K562 (cell line): ENCODE results near the gene MCCC1. TPM values are rescaled to one million over a fixed set of nuclear protein-coding genes. Genes with fewer than 3 reads are reported as not detected.

Source experiments
- ATAC-seq: fragments of 200-7000 bp; cut with Tn5 transposase; 3 replicates; pipeline ENCODE4 v1.9.1; 2020; ENCODE audit warnings: moderate library complexity
- BruUV-seq: library from RNA; stranded (reverse); fragments of 400-500 nt; replicated peaks from 2 replicates; lab custom pipeline; 2021; lab: Mats Ljungman, UMichigan
- CTCF ChIA-PET: fragments of 300-600 bp; formaldehyde crosslinking; extraction: SDS; loops from one replicate; lab custom pipeline; 2021; ENCODE audit warnings: low intra/inter-chr PET ratio; lab: Yijun Ruan, JAX
- POLR2A ChIA-PET: fragments of 300-600, 350-650 bp; sonication (Branson Sonifier 250); formaldehyde crosslinking; extraction: SDS; loops from one replicate; lab custom pipeline; 2021; ENCODE audit warnings: antibody characterized with exemption, inconsistent platforms; lab: Yijun Ruan, JAX
- DNase-seq, 4 experiments: peaks; one replicate each; pipeline versions ENCODE4 v3.0.0 to v3.0.0-alpha.2; 2011 to 2018; ENCODE audit warnings: low spot score in 3 of 4, mixed read lengths in 3 of 4; ENCODE audit errors: extremely low read depth in 1 of 4
- FAIRE-seq: peaks from 2 replicates; lab custom pipeline; 2011; peaks lifted over from hg19 to GRCh38; lab: Jason Lieb, UNC
- H2AFZ ChIP-seq: 2 replicates; pipeline ENCODE4 v1.6.0; 2011; ENCODE audit warnings: low read depth, low read length, control low read depth, inconsistent platforms
- H3K27ac ChIP-seq: fragments of 200-600 bp; 3 replicates; pipeline ENCODE4 v1.8.0; 2011; ENCODE audit warnings: low read depth, mild to moderate bottlenecking, control low read depth, inconsistent platforms, low read length, moderate library complexity, mixed read lengths; ENCODE audit errors: extremely low read depth
- H3K27me3 ChIP-seq, 2 experiments: fragments of 300-600 bp in 1 of 2; 2 replicates in 1 of 2; 3 replicates in 1 of 2; pipeline versions ENCODE4 v1.6.0 to v1.8.0; 2011; ENCODE audit warnings: inconsistent platforms in 2 of 2, low read length in 2 of 2, mild to moderate bottlenecking in 1 of 2, mixed read lengths in 1 of 2, moderate library complexity in 1 of 2; ENCODE audit not compliant: control insufficient read depth in 2 of 2, insufficient read depth in 2 of 2
- H3K36me3 ChIP-seq: fragments of 300-600 bp; 3 replicates; pipeline ENCODE4 v1.8.0; 2011; ENCODE audit warnings: mild to moderate bottlenecking, low read length, inconsistent platforms; ENCODE audit not compliant: control insufficient read depth, insufficient read depth
- H3K4me1 ChIP-seq, 2 experiments: fragments of 200-600 bp in 1 of 2; replicated peaks in 1 of 2; 2 replicates in 1 of 2; 3 replicates in 1 of 2; pipeline versions ENCODE4 v1.5.1 to v1.8.0; 2011; ENCODE audit warnings: inconsistent platforms in 2 of 2, low read length in 2 of 2, mild to moderate bottlenecking in 1 of 2, mixed read lengths in 1 of 2, moderate library complexity in 1 of 2; ENCODE audit not compliant: control insufficient read depth in 2 of 2, insufficient read depth in 2 of 2
- H3K4me2 ChIP-seq: 2 replicates; pipeline ENCODE4 v1.6.1; 2011; ENCODE audit warnings: low read length, control low read depth, inconsistent platforms, mixed read lengths; ENCODE audit not compliant: insufficient read depth
- H3K4me3 ChIP-seq: fragments of 200-600 bp; sonication (generic), shearing (Covaris generic); 2 replicates; pipeline ENCODE4 v1.5.1; 2016; ENCODE audit warnings: control low read depth, inconsistent platforms
- H3K79me2 ChIP-seq: fragments of 200-600 bp; 3 replicates; pipeline ENCODE4 v1.8.0; 2011; ENCODE audit warnings: low read length, inconsistent platforms; ENCODE audit not compliant: control insufficient read depth, insufficient read depth
- H3K9ac ChIP-seq, 2 experiments: 2 replicates each; pipeline versions ENCODE4 v1.6.0 to v1.6.1; 2011; ENCODE audit warnings: low read depth in 2 of 2, low read length in 2 of 2, control low read depth in 1 of 2, inconsistent platforms in 1 of 2, mild to moderate bottlenecking in 1 of 2, mixed read lengths in 1 of 2; ENCODE audit not compliant: insufficient read depth in 1 of 2
- H3K9me1 ChIP-seq: one replicate; pipeline ENCODE4 v1.6.0; 2011; ENCODE audit warnings: inconsistent platforms, mild to moderate bottlenecking, low read length, moderate library complexity; ENCODE audit not compliant: control insufficient read depth, insufficient read depth
- H3K9me3 ChIP-seq: replicated peaks from 2 replicates; pipeline ENCODE4 v1.5.1; 2011; ENCODE audit warnings: low read depth, low read length, inconsistent platforms; ENCODE audit not compliant: control insufficient read depth, insufficient read depth
- H4K20me1 ChIP-seq: replicated peaks from 2 replicates; pipeline ENCODE4 v1.6.1; 2011; ENCODE audit warnings: low read length, inconsistent platforms, mixed read lengths; ENCODE audit not compliant: control insufficient read depth, insufficient read depth
- BMI1 ChIP-seq: fragments of 150-350 bp; IDR thresholded peaks from 2 replicates; pipeline ENCODE4 v1.6.1; 2014; ENCODE audit warnings: low read length
- BRCA1 ChIP-seq, 2 experiments: fragments of 450-650 bp in 1 of 2; sonication (generic) in 1 of 2; formaldehyde crosslinking in 1 of 2; IDR thresholded peaks; 2 replicates each; pipeline versions ENCODE4 v1.5.0 to v1.6.1; 2017 to 2020; ENCODE audit warnings: mild to moderate bottlenecking in 1 of 2, missing genetic modification reagents in 1 of 2
- CCNT2 ChIP-seq: IDR thresholded peaks from 2 replicates; pipeline ENCODE4 v1.6.1; 2011; ENCODE audit warnings: borderline replicate concordance, low read depth, mild to moderate bottlenecking, moderate library complexity, mixed read lengths, low read length; ENCODE audit not compliant: insufficient read length; ENCODE audit errors: extremely low read depth
- NRF1 ChIP-seq, 2 experiments: fragments of 450-650 bp; IDR thresholded peaks in 1 of 2; conservative IDR thresholded peaks in 1 of 2; 2 replicates each; pipeline ENCODE4 v1.6.1; 2014; ENCODE audit warnings: mild to moderate bottlenecking in 2 of 2
- PML ChIP-seq: IDR thresholded peaks from 2 replicates; pipeline ENCODE4 v1.6.1; 2012; ENCODE audit warnings: low read length, inconsistent platforms
- PRMT5 ChIP-seq: sonication (generic); formaldehyde crosslinking; IDR thresholded peaks from 2 replicates; pipeline ENCODE4 v1.5.0; 2020; ENCODE audit warnings: missing genetic modification reagents
- TARDBP ChIP-seq: fragments of 450-650 bp; IDR thresholded peaks from 2 replicates; pipeline ENCODE4 v1.6.1; 2016
- WHSC1 ChIP-seq: IDR thresholded peaks from one replicate; pipeline ENCODE4 v1.6.1; 2012; ENCODE audit warnings: low read length, control low read depth, inconsistent platforms
- ZC3H4 ChIP-seq: sonication (generic); formaldehyde crosslinking; IDR thresholded peaks from 2 replicates; pipeline ENCODE4 v1.9.0; 2021; ENCODE audit warnings: missing genetic modification reagents, borderline replicate concordance
- ZNF79 ChIP-seq: fragments of 250-450 bp; sonication (Bioruptor Pico); IDR thresholded peaks from 2 replicates; pipeline ENCODE4 v1.4.0; 2020; ENCODE audit warnings: low read depth, mild to moderate bottlenecking, moderate library complexity
- WGBS: fragments of 100-300 bp; shearing (Covaris generic); methylation state at CpG from one replicate; pipeline ENCODE4 v1.1.6; 2016; ENCODE audit warnings: low coverage, mixed read lengths; ENCODE audit not compliant: insufficient coverage; ENCODE audit errors: missing lambda C conversion rate; 5-methylcytosine and 5-hydroxymethylcytosine counted together
- in situ Hi-C: fragments of 300-500 bp; cut with MboI; formaldehyde crosslinking; loops from 4 replicates; pipeline ENCODE4 v1.15.0; 2018; ENCODE audit warnings: inconsistent platforms, mixed read lengths
- intact Hi-C: fragments of 100-400 bp; cut with micrococcal nuclease; formaldehyde crosslinking; loops from 2 replicates; pipeline ENCODE4 v1.14.2; 2022
- polyA plus RNA-seq, 8 experiments: library from polyadenylated mRNA; depleted of rRNA in 4 of 8; stranded (reverse) in 5 of 8; unstranded in 3 of 8; fragments of >200 nt; fragmentation: Nextera tagmentation in 2 of 8; fragmentation: Illumina TruSeq in 1 of 8; extraction: Ambion mirVana in 2 of 8; extraction: Trizol in 1 of 8; gene quantifications; 2 replicates each; pipeline versions ENCODE4 v1.2.1 to v1.2.3, GENCODE V29; 2011 to 2014; ENCODE audit warnings: inconsistent platforms in 1 of 8, missing spikeins in 1 of 8
- total RNA-seq, 7 experiments: library from RNA; depleted of rRNA in 6 of 7; stranded (reverse); fragments of >200 nt in 6 of 7; fragmentation: Illumina TruSeq in 2 of 7; extraction: Trizol in 2 of 7; gene quantifications; 2 replicates each; pipeline versions ENCODE4 v1.2.1 to v1.2.3, GENCODE V29; 2011 to 2021; ENCODE audit warnings: low replicate concordance in 1 of 7
- TF ChIP-seq, protein P1 (sequence below), 3 experiments: fragments of 200-800 bp in 1 of 3; sonication (Bioruptor generic) in 1 of 3; sonication (generic) in 1 of 3; formaldehyde crosslinking in 1 of 3; IDR thresholded peaks; 2 replicates each; pipeline versions ENCODE4 v1.6.1 to v1.8.0; 2016 to 2022; ENCODE audit warnings: mild to moderate bottlenecking in 2 of 3, missing compliant biosample characterization in 2 of 3, missing genetic modification characterization in 2 of 3, missing genetic modification reagents in 1 of 3

The MCCC1 gene
- total and polyA plus RNA-seq, 9 of the 15 experiments (the other 6 are each of a cell fraction or from before 2014, with no cell fraction given): 13.7 to 26.9 (median 23.0) TPM

DNA sequence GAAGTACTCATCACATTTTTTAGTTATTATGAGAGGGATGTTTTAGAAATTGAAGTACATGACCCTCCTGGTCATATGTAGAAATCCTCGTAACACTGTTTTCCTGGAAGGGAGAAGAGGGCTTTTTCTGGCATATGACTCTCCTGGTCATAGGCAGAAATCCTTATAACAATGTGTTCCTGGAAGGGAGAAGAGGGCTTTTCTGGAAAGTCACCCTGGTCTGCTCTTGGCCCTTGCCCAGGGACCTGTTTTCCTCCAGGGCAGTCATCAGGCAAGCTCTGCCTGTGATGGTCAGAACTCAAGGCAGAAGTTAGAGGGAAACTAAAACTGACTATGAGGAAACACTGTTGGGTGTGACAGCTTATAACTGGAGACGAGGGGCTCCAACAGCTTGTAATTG is 35.5 kb upstream of the MCCC1 start:
- Histone ChIP-seq H3K36me3 (no peaks in the 10 kb centered on the region), H3K9ac (no peak overlapping the region), H3K4me1 (no peaks in the 10 kb centered on the region), H2AFZ (no peak overlapping the region), H4K20me1 (no peaks in the 10 kb centered on the region), H3K27ac (no peak overlapping the region), H3K4me3 (no peak overlapping the region), H3K27me3 (peaks cover 22 to 33% of the 10 kb centered on the region in 2 experiments), H3K9me3 (peaks cover under 1% of the 10 kb centered on the region; the same call in 1 of the 2 replicates), H3K79me2 (no peaks in the 10 kb centered on the region), H3K4me2 (no peak overlapping the region), H3K9me1 (no peaks in the 10 kb centered on the region)
- ChIA-PET CTCF (no interaction called here), POLR2A (no interaction called here)
- in situ Hi-C loops (loop anchor here (25.0 kb wide), 1 partner anchor 627 kb away; no protein-coding TSS in a partner anchor), intact Hi-C loops (no loop called here)
- FAIRE-seq (no peak), ATAC-seq (no peak), DNase-seq (no peak)
- WGBS: 26% methylated on average over 2 of the region's 2 CpGs
- TF ChIP-seq TARDBP (no peak), BMI1 (no peak), CCNT2 (no peak), NRF1 (conservative IDR thresholded peaks at IDR 0.05 in 1 of 2, IDR thresholded peaks at IDR 0.05 in 1 of 2) (no peak), PRMT5 (CRISPR knock-in tag) (no peak), PML (no peak), BRCA1 (IDR thresholded peaks at IDR 0.05) (no peak), BRCA1 (CRISPR knock-in tag; IDR thresholded peaks at IDR 0.05) (no peak), ZC3H4 (CRISPR knock-in tag) (no peak), ZNF79 (CRISPR knock-in tag) (no peak), WHSC1 (no peak)
- TF ChIP-seq, protein P1, sequence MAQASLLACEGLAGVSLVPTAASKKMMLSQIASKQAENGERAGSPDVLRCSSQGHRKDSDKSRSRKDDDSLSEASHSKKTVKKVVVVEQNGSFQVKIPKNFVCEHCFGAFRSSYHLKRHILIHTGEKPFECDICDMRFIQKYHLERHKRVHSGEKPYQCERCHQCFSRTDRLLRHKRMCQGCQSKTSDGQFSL (CRISPR knock-in tag; IDR thresholded peaks at IDR 0.05): no peak
- TF ChIP-seq, protein P1 (tag; IDR thresholded peaks at IDR 0.05): no peak
- no TSS peak for BruUV-seq
